HEK293T (cell line): ENCODE data around the gene GDPGP1.

ENCODE experiments used
- ARNT ChIP-seq: fragments of 450-650 bp; IDR thresholded peaks from 2 replicates; pipeline ENCODE4 v1.6.1; 2017; ENCODE audit warnings: mild to moderate bottlenecking
- BHLHE40 ChIP-seq: fragments of 450-650 bp; IDR thresholded peaks from 2 replicates; pipeline ENCODE4 v1.6.1; 2016; ENCODE audit warnings: mild to moderate bottlenecking, moderate library complexity, borderline replicate concordance
- FOXK2 ChIP-seq: fragments of 450-650 bp; IDR thresholded peaks from 2 replicates; pipeline ENCODE4 v1.6.1; 2016; ENCODE audit warnings: mild to moderate bottlenecking
- FOXM1 ChIP-seq: fragments of 450-650 bp; IDR thresholded peaks from 2 replicates; pipeline ENCODE4 v1.6.1; 2017; ENCODE audit warnings: mild to moderate bottlenecking, borderline replicate concordance
- HDGF ChIP-seq: fragments of 450-650 bp; IDR thresholded peaks from 2 replicates; pipeline ENCODE4 v1.6.1; 2017; ENCODE audit warnings: antibody characterized with exemption, borderline replicate concordance
- NFRKB ChIP-seq: fragments of 450-650 bp; IDR thresholded peaks from 2 replicates; pipeline ENCODE4 v1.6.1; 2016; ENCODE audit warnings: mild to moderate bottlenecking, moderate library complexity
- PKNOX1 ChIP-seq: fragments of 450-650 bp; IDR thresholded peaks from 2 replicates; pipeline ENCODE4 v1.6.1; 2016
- SP1 ChIP-seq: fragments of 450-650 bp; IDR thresholded peaks from 2 replicates; pipeline ENCODE4 v1.6.1; 2017
- SUZ12 ChIP-seq: fragments of 450-650 bp; IDR thresholded peaks from 2 replicates; pipeline ENCODE4 v1.6.1; 2016; ENCODE audit warnings: mild to moderate bottlenecking
- TARDBP ChIP-seq: fragments of 450-650 bp; IDR thresholded peaks from 2 replicates; pipeline ENCODE4 v1.6.1; 2016
- ZNF384 ChIP-seq: fragments of 450-650 bp; IDR thresholded peaks from 2 replicates; pipeline ENCODE4 v1.6.1; 2016

- TF ChIP-seq ARNT (no peak), PKNOX1 (no peak), BHLHE40 (no peak), FOXK2 (no peak), NFRKB (no peak), TARDBP (no peak), ZNF384 (no peak), SUZ12 (no peak), HDGF (no peak), FOXM1 (no peak), SP1 (no peak)
These were observed 52.7 kb downstream of the GDPGP1 start for GRCh38 chr15:90286678-90287077.
